Type B pancreatic cell (in vitro differentiated cells): ENCODE data around the gene RFTN1. TPM values are rescaled to one million over a fixed set of nuclear protein-coding genes. Genes with fewer than 3 reads are reported as not detected.

Experiments
- DNase-seq: peaks from one replicate; pipeline ENCODE4 v3.0.0; 2021; ENCODE audit warnings: mixed read lengths; ENCODE audit not compliant: unreplicated experiment; ENCODE audit errors: extremely low spot score
- H3K27ac Mint-ChIP-seq: 2 replicates; pipeline ENCODE4 v1.8.0; 2021; ENCODE audit warnings: mild to moderate bottlenecking, mixed read lengths
- H3K27me3 Mint-ChIP-seq: 2 replicates; pipeline ENCODE4 v1.8.0; 2021; ENCODE audit warnings: mixed read lengths
- H3K36me3 Mint-ChIP-seq: 2 replicates; pipeline ENCODE4 v1.8.0; 2021; ENCODE audit warnings: mixed read lengths
- H3K4me1 Mint-ChIP-seq: one replicate; pipeline ENCODE4 v1.8.0; 2021; ENCODE audit warnings: mixed read lengths; ENCODE audit not compliant: unreplicated experiment
- H3K4me3 Mint-ChIP-seq: 2 replicates; pipeline ENCODE4 v1.8.0; 2021; ENCODE audit warnings: mild to moderate bottlenecking, mixed read lengths
- H3K9me3 Mint-ChIP-seq: 2 replicates; pipeline ENCODE4 v1.8.0; 2021; ENCODE audit warnings: mixed read lengths
- CTCF ChIP-seq: fragments of 200-600 bp; sonication (generic); conservative IDR thresholded peaks from 2 replicates; pipeline ENCODE4 v1.5.0; 2021; ENCODE audit warnings: antibody characterized with exemption, mild to moderate bottlenecking
- total RNA-seq: library from RNA; stranded (reverse); gene quantifications from 2 replicates; pipeline ENCODE4 v1.2.1, GENCODE V29; 2021; ENCODE audit warnings: low replicate concordance

The RFTN1 gene
- total RNA-seq, 1 donor from 2014 or later = 18.3 TPM

DNA sequence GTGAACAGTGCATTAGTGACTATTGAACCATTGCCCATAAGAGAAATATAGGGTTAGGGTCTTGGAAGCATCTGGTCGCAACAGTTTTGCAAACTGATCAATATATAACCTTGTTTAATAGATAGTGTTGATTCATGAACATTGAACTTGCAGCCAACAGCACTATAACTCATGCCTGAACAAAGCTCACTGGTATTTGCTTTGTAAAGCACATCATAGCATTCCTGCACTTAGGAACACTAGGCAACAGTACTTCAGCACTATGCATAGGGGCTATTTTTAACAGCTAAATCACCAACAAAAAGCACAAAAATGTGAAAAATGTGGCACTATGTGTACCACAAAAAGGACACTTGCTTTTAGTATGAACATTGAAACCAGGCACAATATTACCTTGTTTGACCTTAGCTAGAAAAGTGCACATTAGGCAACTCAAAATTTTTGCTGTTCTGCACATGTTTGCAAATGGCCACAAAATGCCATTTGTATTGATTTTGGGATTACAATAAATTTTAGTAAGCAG, 180.5 kb downstream of the RFTN1 start:
- TF ChIP-seq CTCF = no peak
- no peak for DNase-seq
- Mint-ChIP-seq H3K4me1 (peaks cover 4% of the 10 kb centered on the region), H3K36me3 (peaks cover 32% of the 10 kb centered on the region), H3K4me3 (no peak overlapping the region), H3K27me3 (no peaks in the 10 kb centered on the region), H3K27ac (no peak overlapping the region), H3K9me3 (peaks cover 19% of the 10 kb centered on the region)

GRCh38 chr3:16331319-16331883, 182.1 kb downstream of the RFTN1 start:
- H3K36me3 Mint-ChIP-seq = peaks cover 32% of the 10 kb centered on the region
- H3K9me3 Mint-ChIP-seq = peaks cover 19% of the 10 kb centered on the region
- peaks cover 8% of the 10 kb centered on the region for H3K4me1 Mint-ChIP-seq
- TF ChIP-seq CTCF = no peak
- DNase-seq = no peak
- H3K27me3 Mint-ChIP-seq = no peaks in the 10 kb centered on the region
- H3K4me3 Mint-ChIP-seq = no peak overlapping the region
- H3K27ac Mint-ChIP-seq = no peak overlapping the region

DNA sequence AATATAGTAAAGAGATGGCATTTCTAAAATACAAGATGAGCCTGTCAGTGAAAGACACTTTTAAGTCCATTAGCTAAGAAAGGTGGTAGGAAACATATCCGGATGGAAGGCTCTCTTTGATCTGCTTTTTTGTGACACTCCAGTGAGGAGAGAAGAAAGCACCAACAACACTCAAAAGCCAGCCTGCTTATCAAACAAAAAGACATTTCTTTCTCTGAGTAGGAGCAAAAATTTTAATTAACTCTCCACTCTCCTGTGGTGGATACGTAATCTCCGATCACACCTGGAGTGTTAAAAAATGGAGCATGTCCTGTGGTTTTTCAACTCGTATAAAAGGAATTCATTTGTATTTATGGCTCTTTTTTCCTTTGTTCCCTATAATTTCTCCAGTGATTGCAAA, 183.1 kb downstream of the RFTN1 start:
- no peak for TF ChIP-seq CTCF
- no peaks in the 10 kb centered on the region for H3K27me3 Mint-ChIP-seq
- H3K36me3 Mint-ChIP-seq = peaks cover 30% of the 10 kb centered on the region
- no peak for DNase-seq
- no peak overlapping the region for H3K27ac Mint-ChIP-seq
- H3K9me3 Mint-ChIP-seq = peaks cover 19% of the 10 kb centered on the region
- H3K4me1 Mint-ChIP-seq = peaks cover 8% of the 10 kb centered on the region
- no peak overlapping the region for H3K4me3 Mint-ChIP-seq

DNA sequence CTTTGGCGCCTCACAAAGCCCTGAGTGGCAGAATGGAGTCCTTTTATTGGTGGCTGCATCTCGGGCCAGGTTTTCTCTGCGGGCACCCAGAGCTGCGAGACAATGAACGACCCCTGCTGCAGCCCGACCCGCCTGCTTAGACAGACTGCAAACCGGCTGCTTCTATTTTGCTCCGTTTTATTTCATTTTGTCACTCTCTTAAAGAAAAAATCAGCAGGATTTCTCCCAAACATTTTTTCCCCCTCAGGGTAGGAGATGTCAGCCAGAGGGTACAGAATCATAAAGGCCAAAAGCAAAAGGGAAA, 183.7 kb downstream of the RFTN1 start:
- H3K27ac Mint-ChIP-seq = no peak overlapping the region
- no peak for DNase-seq
- H3K4me1 Mint-ChIP-seq = peaks cover 8% of the 10 kb centered on the region

DNA sequence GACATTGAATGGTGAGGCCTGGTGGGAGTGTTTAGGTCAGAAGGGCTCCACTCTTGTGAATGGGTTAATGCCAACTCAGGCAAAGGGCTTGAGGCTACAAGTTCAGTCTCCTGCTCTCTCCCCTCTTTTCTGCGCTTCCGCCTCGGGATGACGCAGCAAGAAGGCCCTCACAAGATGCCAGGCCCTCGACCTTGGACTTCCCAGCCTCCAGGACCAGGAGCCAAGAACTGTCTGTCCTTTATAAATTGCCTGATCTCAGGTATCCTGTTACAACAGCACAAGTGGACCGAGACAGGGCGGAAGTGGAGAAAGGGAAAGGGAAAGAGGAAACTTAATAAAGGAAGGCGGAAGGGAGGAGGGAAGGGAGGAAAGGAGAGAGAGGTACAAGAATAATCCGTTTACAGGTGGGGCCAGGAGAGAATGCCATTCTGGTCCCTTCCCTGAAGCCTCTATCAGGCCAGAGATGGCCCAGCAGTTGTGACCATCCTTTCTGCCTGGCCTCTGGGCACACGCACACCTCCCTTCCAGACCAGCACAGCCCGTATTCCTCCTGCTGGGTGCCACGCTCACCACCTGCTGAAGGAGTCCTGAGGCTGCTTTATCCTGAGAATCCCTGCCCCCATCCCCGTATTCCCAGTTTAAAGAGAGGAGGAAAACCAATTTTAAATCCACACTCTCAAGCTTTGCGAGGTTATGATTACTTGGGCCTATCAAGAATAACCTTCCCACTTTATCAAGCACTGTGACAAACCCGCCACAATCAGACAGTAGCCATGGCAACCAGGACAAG, 184.3 kb downstream of the RFTN1 start:
- no peaks in the 10 kb centered on the region for H3K27me3 Mint-ChIP-seq
- TF ChIP-seq CTCF = no peak
- H3K4me3 Mint-ChIP-seq = no peak overlapping the region
- no peak for DNase-seq
- no peak overlapping the region for H3K27ac Mint-ChIP-seq
- H3K4me1 Mint-ChIP-seq = peaks cover 8% of the 10 kb centered on the region
- H3K9me3 Mint-ChIP-seq = peaks cover 14% of the 10 kb centered on the region
- peaks cover 28% of the 10 kb centered on the region for H3K36me3 Mint-ChIP-seq

More for the DNA sequence above, 183.7 kb downstream of the RFTN1 start:
- peaks cover 18% of the 10 kb centered on the region for H3K9me3 Mint-ChIP-seq
- no peaks in the 10 kb centered on the region for H3K27me3 Mint-ChIP-seq
- peaks cover 30% of the 10 kb centered on the region for H3K36me3 Mint-ChIP-seq
- no peak overlapping the region for H3K4me3 Mint-ChIP-seq
- no peak for TF ChIP-seq CTCF
